ENCODE data around the gene EFCAB11.

DNA sequence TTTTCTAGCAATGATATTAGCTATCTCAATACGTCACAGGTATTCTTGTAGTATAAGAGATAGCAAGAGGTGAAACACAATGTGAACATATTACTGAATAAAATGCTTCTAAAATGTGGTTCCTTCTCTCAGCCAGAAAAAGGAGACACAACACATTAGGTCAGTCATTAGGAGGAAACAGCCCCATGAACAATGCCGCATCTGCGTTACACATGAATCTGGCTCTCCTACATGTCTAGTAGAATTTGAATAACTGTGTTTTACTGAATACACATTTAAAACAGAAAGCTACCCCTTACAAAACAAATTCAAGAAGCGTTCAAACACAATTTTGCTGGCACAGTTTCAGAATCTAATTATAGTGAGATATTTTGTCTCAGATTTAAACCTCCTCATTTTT is 51.6 kb downstream of the EFCAB11 start:
- TF ChIP-seq, protein P1, sequence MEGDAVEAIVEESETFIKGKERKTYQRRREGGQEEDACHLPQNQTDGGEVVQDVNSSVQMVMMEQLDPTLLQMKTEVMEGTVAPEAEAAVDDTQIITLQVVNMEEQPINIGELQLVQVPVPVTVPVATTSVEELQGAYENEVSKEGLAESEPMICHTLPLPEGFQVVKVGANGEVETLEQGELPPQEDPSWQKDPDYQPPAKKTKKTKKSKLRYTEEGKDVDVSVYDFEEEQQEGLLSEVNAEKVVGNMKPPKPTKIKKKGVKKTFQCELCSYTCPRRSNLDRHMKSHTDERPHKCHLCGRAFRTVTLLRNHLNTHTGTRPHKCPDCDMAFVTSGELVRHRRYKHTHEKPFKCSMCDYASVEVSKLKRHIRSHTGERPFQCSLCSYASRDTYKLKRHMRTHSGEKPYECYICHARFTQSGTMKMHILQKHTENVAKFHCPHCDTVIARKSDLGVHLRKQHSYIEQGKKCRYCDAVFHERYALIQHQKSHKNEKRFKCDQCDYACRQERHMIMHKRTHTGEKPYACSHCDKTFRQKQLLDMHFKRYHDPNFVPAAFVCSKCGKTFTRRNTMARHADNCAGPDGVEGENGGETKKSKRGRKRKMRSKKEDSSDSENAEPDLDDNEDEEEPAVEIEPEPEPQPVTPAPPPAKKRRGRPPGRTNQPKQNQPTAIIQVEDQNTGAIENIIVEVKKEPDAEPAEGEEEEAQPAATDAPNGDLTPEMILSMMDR (IDR thresholded peaks at IDR 0.05): no peak
- TF ChIP-seq ZFX (IDR thresholded peaks at IDR 0.05; ENCODE audit: borderline replicate concordance): no peak
